GM18519 (cell line): ENCODE results near the gene OR5T1.

ENCODE experiments used
- ATAC-seq: cut with Tn5 transposase; IDR thresholded peaks from one replicate; pipeline ENCODE4 v1.9.1; 2021; ENCODE audit warnings: mild to moderate bottlenecking, moderate library complexity; ENCODE audit not compliant: unreplicated experiment, low FRiP score

Gene OR5T1

GRCh38 chr11:56273854-56274253 is at the start of gene OR5T1:
Gene OR5T1, plus strand, starts transcription at chr11:56274154. Its CDS starts 1,485 bp downstream, at chr11:56275639.
- ATAC-seq, result no peak

- no peak for ATAC-seq
Observed at GRCh38 chr11:56234155-56234554, 39.8 kb upstream of the OR5T1 start, which contains the start of gene OR5T2. Gene OR5T2, minus strand, starts transcription at chr11:56234255. Its CDS starts 1,193 bp downstream, at chr11:56233062.

GRCh38 chr11:56251954-56252353 is 22.0 kb upstream of the OR5T1 start, which contains the start of gene OR5T3:
Gene OR5T3, plus strand, starts transcription at chr11:56252254. Its CDS starts 0 bp downstream, at chr11:56252254.
- ATAC-seq, result no peak

GRCh38 chr11:56271092-56271491 is 2.9 kb upstream of the OR5T1 start:
- ATAC-seq, result no peak

- no peak for ATAC-seq
Observed at GRCh38 chr11:56292154-56292553, 18.2 kb downstream of the OR5T1 start, which contains the start of gene OR8H1. Gene OR8H1, minus strand, starts transcription at chr11:56292254. Its CDS starts 1,192 bp downstream, at chr11:56291062.

- ATAC-seq, result no peak
Observed at GRCh38 chr11:56296898-56297297, 22.9 kb downstream of the OR5T1 start.

GRCh38 chr11:56307836-56308235 is 33.9 kb downstream of the OR5T1 start:
- ATAC-seq, result no peak

- no peak for ATAC-seq
Observed at GRCh38 chr11:56314844-56315243, 40.9 kb downstream of the OR5T1 start, which contains the start of gene OR8K3. Gene OR8K3, plus strand, starts transcription at chr11:56315144. Its CDS starts 3,163 bp downstream, at chr11:56318307.
